Medulla oblongata (tissue), 1 donor: Measurements from ENCODE around the gene MED28.
"Not testable (repeated sequence)": the region's sequence is repeated elsewhere in the genome, so short reads cannot be mapped to it uniquely, and the experiment has no call there.

Source experiments
- DNase-seq: peaks from one replicate; pipeline ENCODE4 v3.0.0-alpha.2; 2015; ENCODE audit errors: extremely low spot score

MED28 gene

GRCh38 chr4:17618926-17619325 lies 4.5 kb downstream of the MED28 start:
- DNase-seq, result no peak

- no peak for DNase-seq
These were observed 5.1 kb downstream of the MED28 start for GRCh38 chr4:17619416-17620105.

- DNase-seq, result no peak
These were observed 9.1 kb downstream of the MED28 start for GRCh38 chr4:17623451-17624001.

GRCh38 chr4:17624821-17625220 lies 10.4 kb downstream of the MED28 start:
- DNase-seq, result peak; percentile 45

- DNase-seq, result no peak
These were observed 15.8 kb downstream of the MED28 start for GRCh38 chr4:17630228-17630627.

GRCh38 chr4:17633600-17633999 lies 19.2 kb downstream of the MED28 start:
- DNase-seq, result no peak

GRCh38 chr4:17635056-17635455 lies 20.6 kb downstream of the MED28 start:
- DNase-seq, result no peak

GRCh38 chr4:17636341-17636695 lies 21.9 kb downstream of the MED28 start:
- DNase-seq, result no peak

- DNase-seq, result peak; percentile 88
These were observed 22.5 kb downstream of the MED28 start for GRCh38 chr4:17636696-17637622.

- DNase-seq, result no peak
These were observed 24.7 kb downstream of the MED28 start for GRCh38 chr4:17639136-17639535.

GRCh38 chr4:17642398-17642783 lies 27.9 kb downstream of the MED28 start:
- DNase-seq, result no peak

- no peak for DNase-seq
These were observed 32.3 kb downstream of the MED28 start for GRCh38 chr4:17646693-17647092.

GRCh38 chr4:17647176-17647806 lies 32.9 kb downstream of the MED28 start:
- no peak for DNase-seq

- DNase-seq, result no peak
These were observed 33.5 kb downstream of the MED28 start for GRCh38 chr4:17647927-17648326.

GRCh38 chr4:17650406-17650805 lies 36.0 kb downstream of the MED28 start:
- no peak for DNase-seq

GRCh38 chr4:17654701-17655100 lies 40.3 kb downstream of the MED28 start:
- DNase-seq, result no peak

- no peak for DNase-seq
These were observed 42.6 kb downstream of the MED28 start for GRCh38 chr4:17657090-17657489.

- DNase-seq, result no peak
These were observed 43.4 kb downstream of the MED28 start for GRCh38 chr4:17657849-17658248.

- DNase-seq, result not testable (repeated sequence)
These were observed 44.8 kb downstream of the MED28 start for GRCh38 chr4:17659196-17659595.

- DNase-seq, result no peak
These were observed 48.3 kb downstream of the MED28 start for GRCh38 chr4:17662694-17663093.

- no peak for DNase-seq
These were observed 50.3 kb downstream of the MED28 start for GRCh38 chr4:17664755-17665154.

- DNase-seq, result no peak
These were observed 50.9 kb downstream of the MED28 start for GRCh38 chr4:17665346-17665745.
